Right atrium auricular region (tissue), 2 donors: ENCODE measurements around the gene GATA2. TPM values are rescaled to one million over a fixed set of nuclear protein-coding genes. Genes with fewer than 3 reads are reported as not detected.

Experiments used
- DNase-seq: peaks from one replicate; pipeline ENCODE4 v3.0.0-alpha.2; 2019; ENCODE audit warnings: low spot score
- H3K27ac ChIP-seq, 2 donors: fragments of 200-600 bp; sonication (generic); 1 replicate in 1 of 2; 2 replicates in 1 of 2; pipeline ENCODE4 v1.5.1; 2016 to 2019
- H3K27me3 ChIP-seq, 2 donors: fragments of 200-600 bp; sonication (generic); one replicate each; pipeline versions ENCODE4 v1.5.1 to v1.6.0; 2017 to 2019
- H3K36me3 ChIP-seq: fragments of 200-600 bp; sonication (generic); one replicate; pipeline ENCODE4 v1.5.1; 2016
- H3K4me1 ChIP-seq, 2 donors: fragments of 200-600 bp; sonication (generic); one replicate each; pipeline versions ENCODE4 v1.5.1 to v1.6.0; 2017 to 2019
- H3K4me3 ChIP-seq, 2 donors: fragments of 200-600 bp; sonication (generic); 1 replicate in 1 of 2; 2 replicates in 1 of 2; pipeline ENCODE4 v1.5.1; 2017 to 2019; ENCODE audit warnings: mild to moderate bottlenecking in 1 of 2, moderate library complexity in 1 of 2
- H3K9me3 ChIP-seq, 2 donors: fragments of 200-600 bp; sonication (generic); one replicate each; pipeline ENCODE4 v1.5.1; 2019
- total RNA-seq, 2 donors: library from RNA; depleted of rRNA; stranded (reverse); fragments of >200 nt; gene quantifications; one replicate each; pipeline ENCODE4 v1.1.0, GENCODE V29; 2016
- TF ChIP-seq, protein P1 (sequence below), 2 donors: fragments of 200-600 bp; sonication (generic); IDR thresholded peaks; one replicate each; pipeline ENCODE4 v1.5.1; 2019; ENCODE audit warnings: antibody characterized with exemption in 2 of 2

The GATA2 gene
- total RNA-seq, 2 donors from 2014 or later = 17.7 to 26.1 TPM

DNA sequence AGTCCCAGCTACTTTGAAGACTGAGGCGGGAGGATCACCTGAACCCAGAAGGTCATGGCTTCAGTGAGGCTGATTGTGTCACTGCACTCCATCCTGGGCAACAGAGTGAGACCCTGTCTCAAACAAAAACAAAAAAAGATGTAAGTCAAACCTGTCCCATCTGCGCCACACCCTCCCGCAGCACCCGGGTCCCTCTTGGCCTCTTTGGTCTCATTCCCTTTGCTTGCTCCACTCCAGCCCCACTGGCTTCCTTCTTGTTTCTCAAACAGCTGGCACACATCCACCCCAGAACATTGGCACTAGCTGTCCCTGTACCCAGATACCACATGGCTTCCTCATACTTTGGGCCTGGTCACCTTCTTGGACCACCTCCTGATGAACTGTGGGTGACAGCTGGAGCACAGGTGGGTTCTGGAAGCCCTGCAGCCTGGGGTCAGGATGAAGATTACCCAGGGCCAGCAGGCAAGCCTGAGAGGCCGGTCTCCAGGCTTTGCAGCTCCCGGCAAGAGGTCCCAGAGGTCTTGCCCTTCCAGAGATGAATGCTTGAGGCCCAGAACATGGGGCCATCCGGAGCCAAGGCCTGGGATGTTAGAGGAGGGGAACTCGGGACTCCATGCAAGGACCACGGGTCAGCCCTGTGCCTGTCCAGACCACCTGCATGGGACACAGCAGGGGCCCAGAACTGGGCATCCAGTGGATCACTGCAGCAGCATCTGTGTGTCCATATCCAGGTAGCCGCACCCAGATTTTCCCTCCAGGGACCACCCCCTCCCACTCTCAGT is 10.9 kb upstream of the GATA2 start:
- Histone ChIP-seq H3K27me3 (no peaks in the 10 kb centered on the region), H3K27ac (no peak overlapping the region), H3K4me1 (no peaks in the 10 kb centered on the region), H3K9me3 (no peaks in the 10 kb centered on the region), H3K4me3 (no peak overlapping the region), H3K36me3 (no peaks in the 10 kb centered on the region)
- DNase-seq = no peak
- TF ChIP-seq, protein P1, sequence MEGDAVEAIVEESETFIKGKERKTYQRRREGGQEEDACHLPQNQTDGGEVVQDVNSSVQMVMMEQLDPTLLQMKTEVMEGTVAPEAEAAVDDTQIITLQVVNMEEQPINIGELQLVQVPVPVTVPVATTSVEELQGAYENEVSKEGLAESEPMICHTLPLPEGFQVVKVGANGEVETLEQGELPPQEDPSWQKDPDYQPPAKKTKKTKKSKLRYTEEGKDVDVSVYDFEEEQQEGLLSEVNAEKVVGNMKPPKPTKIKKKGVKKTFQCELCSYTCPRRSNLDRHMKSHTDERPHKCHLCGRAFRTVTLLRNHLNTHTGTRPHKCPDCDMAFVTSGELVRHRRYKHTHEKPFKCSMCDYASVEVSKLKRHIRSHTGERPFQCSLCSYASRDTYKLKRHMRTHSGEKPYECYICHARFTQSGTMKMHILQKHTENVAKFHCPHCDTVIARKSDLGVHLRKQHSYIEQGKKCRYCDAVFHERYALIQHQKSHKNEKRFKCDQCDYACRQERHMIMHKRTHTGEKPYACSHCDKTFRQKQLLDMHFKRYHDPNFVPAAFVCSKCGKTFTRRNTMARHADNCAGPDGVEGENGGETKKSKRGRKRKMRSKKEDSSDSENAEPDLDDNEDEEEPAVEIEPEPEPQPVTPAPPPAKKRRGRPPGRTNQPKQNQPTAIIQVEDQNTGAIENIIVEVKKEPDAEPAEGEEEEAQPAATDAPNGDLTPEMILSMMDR (IDR thresholded peaks at IDR 0.05) = no peak

DNA sequence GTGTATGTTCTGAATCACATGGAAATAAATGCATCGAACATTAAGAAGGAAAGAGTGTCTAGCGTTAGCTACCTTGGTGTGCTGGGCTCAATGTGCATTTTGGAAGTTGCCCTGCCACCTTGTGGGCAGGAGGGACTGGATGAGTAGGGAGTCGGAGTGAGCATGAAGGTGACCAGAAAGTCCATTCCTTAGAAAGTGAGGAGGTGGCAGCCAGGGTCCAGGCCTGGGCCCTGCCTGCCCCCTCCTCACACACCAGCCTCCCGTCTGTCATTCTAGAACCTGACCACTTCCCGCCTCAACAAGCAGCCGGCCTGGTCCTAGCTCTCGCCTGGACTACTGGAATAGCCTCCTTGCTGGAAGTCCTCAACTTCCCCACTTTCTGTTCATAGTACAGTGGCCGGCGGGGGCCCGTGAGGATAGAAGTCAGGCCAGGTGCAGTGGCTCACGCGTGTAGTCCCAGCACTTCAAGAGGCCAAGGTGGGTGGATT is 10.2 kb upstream of the GATA2 start:
- Histone ChIP-seq H3K4me1 (peaks cover 0 to under 1% of the 10 kb centered on the region in 2 donors), H3K9me3 (no peaks in the 10 kb centered on the region), H3K4me3 (no peak overlapping the region), H3K27ac (no peak overlapping the region), H3K27me3 (no peaks in the 10 kb centered on the region), H3K36me3 (no peaks in the 10 kb centered on the region)
- TF ChIP-seq, protein P1 (IDR thresholded peaks at IDR 0.05) = peak in 1 of 2 donors; percentile 31
- peak; percentile 48 for DNase-seq

DNA sequence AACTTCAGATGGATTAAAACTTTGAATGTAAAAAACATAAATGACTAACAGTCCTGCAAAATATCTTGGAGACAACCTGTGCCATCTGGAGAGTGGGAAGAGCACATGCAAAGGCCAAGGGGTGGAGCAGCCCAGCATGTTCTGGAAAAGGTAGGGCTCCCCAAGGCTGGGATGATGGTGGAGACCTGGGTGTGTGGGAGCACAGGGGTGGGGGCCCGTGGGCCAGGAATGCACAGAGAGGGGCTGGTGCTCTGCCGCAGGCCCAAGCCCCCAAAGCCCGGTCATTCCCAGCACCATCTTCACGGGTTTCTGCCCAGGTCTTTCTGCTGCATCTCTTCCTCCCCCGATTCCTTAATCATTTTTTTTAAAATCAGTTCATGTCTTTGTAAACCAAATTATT is 9.7 kb upstream of the GATA2 start:
- Histone ChIP-seq H3K9me3 (no peaks in the 10 kb centered on the region), H3K4me3 (no peak overlapping the region), H3K27ac (no peak overlapping the region), H3K36me3 (no peaks in the 10 kb centered on the region), H3K27me3 (no peaks in the 10 kb centered on the region), H3K4me1 (peaks cover 0 to 5% of the 10 kb centered on the region in 2 donors)
- TF ChIP-seq, protein P1 (IDR thresholded peaks at IDR 0.05) = no peak
- peak; percentile 40 for DNase-seq

DNA sequence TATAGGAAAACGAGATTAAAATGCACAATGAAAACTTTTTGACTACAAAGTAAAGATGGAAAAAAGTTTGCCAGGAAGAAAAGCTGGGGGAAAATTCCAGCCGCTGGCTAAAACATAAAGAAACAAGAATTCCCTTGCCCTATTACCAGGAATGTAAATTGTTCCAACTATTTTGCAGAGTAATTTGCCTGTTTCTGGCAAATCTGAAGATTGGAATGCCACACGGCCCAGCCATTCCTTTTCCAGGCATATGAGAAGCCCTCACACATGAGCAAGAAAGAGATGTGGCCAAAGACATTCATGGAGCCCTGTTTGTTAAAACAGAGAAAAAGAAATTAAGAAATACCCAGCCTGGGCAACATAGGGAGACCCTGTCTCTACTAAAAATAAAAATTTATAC is 8.4 kb upstream of the GATA2 start:
- no peaks in the 10 kb centered on the region for H3K27me3 ChIP-seq
- H3K4me3 ChIP-seq = no peak overlapping the region
- no peak overlapping the region for H3K27ac ChIP-seq
- TF ChIP-seq, protein P1 (IDR thresholded peaks at IDR 0.05) = no peak
- no peak for DNase-seq
- H3K9me3 ChIP-seq = no peaks in the 10 kb centered on the region
- peaks cover 0 to 16% of the 10 kb centered on the region in 2 donors for H3K4me1 ChIP-seq
- H3K36me3 ChIP-seq = no peaks in the 10 kb centered on the region

DNA sequence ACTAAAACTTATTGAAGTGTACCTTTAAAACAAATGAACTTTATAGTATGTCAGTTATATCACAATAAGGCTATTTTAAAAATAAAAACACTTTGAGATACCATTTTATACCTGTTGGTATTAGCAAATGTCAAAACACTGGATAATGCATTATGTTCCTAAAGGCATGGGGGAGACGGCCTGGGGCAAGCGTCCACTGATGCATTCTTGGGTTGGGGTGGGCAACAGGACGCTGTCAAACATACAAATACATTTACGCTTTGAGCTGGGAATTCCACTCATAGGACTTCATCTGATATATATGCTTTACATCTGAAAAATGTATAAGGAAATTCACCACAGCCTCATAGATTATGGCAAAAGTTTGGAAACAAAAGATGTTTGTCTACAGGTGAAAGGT is 7.6 kb upstream of the GATA2 start:
- TF ChIP-seq, protein P1 (IDR thresholded peaks at IDR 0.05) = no peak
- H3K4me1 ChIP-seq = peaks cover 0 to 17% of the 10 kb centered on the region in 2 donors
- H3K4me3 ChIP-seq = no peak overlapping the region
- H3K27ac ChIP-seq = no peak overlapping the region
- H3K27me3 ChIP-seq = no peaks in the 10 kb centered on the region
- no peaks in the 10 kb centered on the region for H3K9me3 ChIP-seq
- H3K36me3 ChIP-seq = no peaks in the 10 kb centered on the region
- no peak for DNase-seq
